Ascending aorta (tissue), 2 donors: Measurements from ENCODE around the gene WNK2. TPM values are rescaled to one million over a fixed set of nuclear protein-coding genes. Genes with fewer than 3 reads are reported as not detected.
A peak's percentile ranks its signal among the peaks of the same experiment; 100 is the strongest.

ENCODE experiments used
- DNase-seq, 2 donors: peaks; one replicate each; pipeline ENCODE4 v3.0.0-alpha.2; 2019; ENCODE audit warnings: low spot score in 2 of 2
- H3K27ac ChIP-seq, 2 donors: fragments of 200-600 bp; sonication (generic); one replicate each; pipeline ENCODE4 v1.5.1; 2016 to 2017; ENCODE audit warnings: mild to moderate bottlenecking in 1 of 2
- H3K27me3 ChIP-seq: fragments of 200-600 bp; sonication (generic); one replicate; pipeline ENCODE4 v1.5.1; 2017
- H3K36me3 ChIP-seq, 2 donors: fragments of 200-600 bp; sonication (generic); one replicate each; pipeline ENCODE4 v1.5.1; 2016
- H3K4me1 ChIP-seq, 2 donors: fragments of 200-600 bp; sonication (generic); one replicate each; pipeline ENCODE4 v1.5.1; 2016 to 2017; ENCODE audit warnings: mild to moderate bottlenecking in 1 of 2
- H3K4me3 ChIP-seq, 2 donors: fragments of 200-600 bp; sonication (generic); one replicate each; pipeline ENCODE4 v1.5.1; 2016 to 2017; ENCODE audit warnings: mild to moderate bottlenecking in 1 of 2
- H3K9me3 ChIP-seq, 2 donors: fragments of 200-600 bp; sonication (generic); one replicate each; pipeline ENCODE4 v1.5.1; 2016
- CTCF ChIP-seq, 3 experiments: fragments of 200-600 bp in 2 of 3; fragments of 450-650 bp in 1 of 3; sonication (generic) in 2 of 3; IDR thresholded peaks; one replicate each; pipeline ENCODE4 v1.5.1; 2016 to 2019; ENCODE audit warnings: antibody characterized with exemption in 3 of 3, mild to moderate bottlenecking in 1 of 3, moderate library complexity in 1 of 3
- intact Hi-C: fragments of 100-400 bp; cut with DNase I; formaldehyde crosslinking; loops from one replicate; pipeline ENCODE4 v1.15.1; 2023
- total RNA-seq: library from RNA; depleted of rRNA; stranded (reverse); fragments of >200 nt; gene quantifications from one replicate; pipeline ENCODE4 v1.1.0, GENCODE V29; 2016

Gene WNK2
- total RNA-seq, 1 donor from 2014 or later: not detected

- intact Hi-C loops: no loop called here
These were observed 71.0 kb downstream of the WNK2 start for GRCh38 chr9:93254806-93255493.

GRCh38 chr9:93255494-93255867, 71.5 kb downstream of the WNK2 start:
- no peak overlapping the region for H3K4me3 ChIP-seq
- H3K9me3 ChIP-seq: no peaks in the 10 kb centered on the region
- H3K27ac ChIP-seq: no peak overlapping the region
- H3K36me3 ChIP-seq: no peaks in the 10 kb centered on the region
- intact Hi-C loops: no loop called here
- no peak for TF ChIP-seq CTCF (IDR thresholded peaks at IDR 0.05)
- no peaks in the 10 kb centered on the region for H3K27me3 ChIP-seq
- peak in 1 of 2 donors; percentile 38 for DNase-seq
- no peaks in the 10 kb centered on the region for H3K4me1 ChIP-seq

More at GRCh38 chr9:93254806-93255493, 71.0 kb downstream of the WNK2 start:
- Histone ChIP-seq H3K9me3 (no peaks in the 10 kb centered on the region), H3K36me3 (no peaks in the 10 kb centered on the region), H3K27ac (no peak overlapping the region), H3K4me1 (no peaks in the 10 kb centered on the region), H3K27me3 (no peaks in the 10 kb centered on the region), H3K4me3 (no peak overlapping the region)
- TF ChIP-seq CTCF (IDR thresholded peaks at IDR 0.05): no peak
- DNase-seq: peak; percentile 0 to 52

GRCh38 chr9:93255994-93256877, 72.3 kb downstream of the WNK2 start:
- H3K4me1 ChIP-seq: no peaks in the 10 kb centered on the region
- H3K9me3 ChIP-seq: no peaks in the 10 kb centered on the region
- H3K4me3 ChIP-seq: no peak overlapping the region
- TF ChIP-seq CTCF (IDR thresholded peaks at IDR 0.05): no peak
- DNase-seq: peak in 1 of 2 donors; percentile 39
- H3K27me3 ChIP-seq: no peaks in the 10 kb centered on the region
- H3K27ac ChIP-seq: no peak overlapping the region
- intact Hi-C loops: no loop called here
- H3K36me3 ChIP-seq: no peaks in the 10 kb centered on the region

GRCh38 chr9:93256878-93257807, 73.2 kb downstream of the WNK2 start:
- Histone ChIP-seq H3K27ac (no peak overlapping the region), H3K9me3 (no peaks in the 10 kb centered on the region), H3K4me3 (no peak overlapping the region), H3K4me1 (no peaks in the 10 kb centered on the region), H3K36me3 (no peaks in the 10 kb centered on the region), H3K27me3 (no peaks in the 10 kb centered on the region)
- TF ChIP-seq CTCF (IDR thresholded peaks at IDR 0.05): no peak
- peak in 1 of 2 donors; percentile 60 for DNase-seq
- intact Hi-C loops: no loop called here

- DNase-seq: peak in 1 of 2 donors; percentile 54
- TF ChIP-seq CTCF (IDR thresholded peaks at IDR 0.05): no peak
- Histone ChIP-seq H3K27me3 (no peaks in the 10 kb centered on the region), H3K4me1 (no peaks in the 10 kb centered on the region), H3K36me3 (no peaks in the 10 kb centered on the region), H3K4me3 (no peak overlapping the region), H3K9me3 (no peaks in the 10 kb centered on the region), H3K27ac (no peak overlapping the region)
- intact Hi-C loops: no loop called here
These were observed 73.9 kb downstream of the WNK2 start for GRCh38 chr9:93257808-93258331.
